CD4-positive, alpha-beta T cell treated with Interferon alpha-2 for 1 hour (primary cell): ENCODE measurements around the gene VN1R4.
"Not testable (repeated sequence)": the region's sequence is repeated elsewhere in the genome, so short reads cannot be mapped to it uniquely, and the experiment has no call there.

Experiments used
- DNase-seq, 2 donors: peaks; one replicate each; pipeline ENCODE4 v3.0.0-alpha.2; 2020 to 2022

VN1R4 gene, protein sequence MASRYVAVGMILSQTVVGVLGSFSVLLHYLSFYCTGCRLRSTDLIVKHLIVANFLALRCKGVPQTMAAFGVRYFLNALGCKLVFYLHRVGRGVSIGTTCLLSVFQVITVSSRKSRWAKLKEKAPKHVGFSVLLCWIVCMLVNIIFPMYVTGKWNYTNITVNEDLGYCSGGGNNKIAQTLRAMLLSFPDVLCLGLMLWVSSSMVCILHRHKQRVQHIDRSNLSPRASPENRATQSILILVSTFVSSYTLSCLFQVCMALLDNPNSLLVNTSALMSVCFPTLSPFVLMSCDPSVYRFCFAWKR

DNA sequence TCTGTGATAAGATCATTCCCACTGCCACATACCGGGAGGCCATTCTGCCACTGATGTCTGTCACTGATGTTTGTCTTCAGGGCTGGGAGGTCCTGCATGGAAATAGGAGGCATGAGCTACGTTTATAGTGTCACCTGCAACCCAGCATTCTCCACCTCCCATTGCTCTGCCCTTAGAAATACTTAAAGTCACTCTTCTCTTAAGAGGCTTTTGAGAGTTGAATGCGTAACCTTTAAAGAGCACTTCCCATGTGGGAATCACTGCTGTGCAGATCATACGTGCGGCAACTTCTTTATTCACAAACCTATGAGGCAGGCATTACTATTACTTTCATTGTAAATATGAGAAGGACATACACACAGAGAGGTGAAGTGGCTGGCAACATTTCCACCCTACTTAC is at the start of gene VN1R4:
VN1R4 (minus strand) TSS at position 101 of the 400 bp plus-strand sequence; CDS start at position 43, 58 bp downstream.
- not testable (repeated sequence) for DNase-seq

DNA sequence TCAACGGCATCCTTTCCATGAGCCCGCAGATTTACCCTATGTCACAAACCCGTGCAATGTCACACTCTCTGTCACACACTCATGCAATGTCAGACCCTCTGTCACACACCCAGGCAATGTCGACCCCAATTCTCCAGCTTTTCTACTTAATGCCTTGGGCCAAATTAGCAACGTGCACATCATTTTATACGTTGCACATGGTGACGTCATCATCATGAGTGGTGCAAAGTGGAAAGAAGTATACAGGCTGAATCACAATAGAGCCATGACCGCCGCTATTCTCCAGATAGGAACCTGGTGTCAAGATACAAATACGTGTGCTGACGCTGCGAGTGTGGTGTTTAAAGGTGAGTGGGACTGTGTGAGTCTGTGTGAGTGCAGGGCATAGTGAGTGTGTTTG is 44.4 kb upstream of the VN1R4 start:
- no peak for DNase-seq

DNA sequence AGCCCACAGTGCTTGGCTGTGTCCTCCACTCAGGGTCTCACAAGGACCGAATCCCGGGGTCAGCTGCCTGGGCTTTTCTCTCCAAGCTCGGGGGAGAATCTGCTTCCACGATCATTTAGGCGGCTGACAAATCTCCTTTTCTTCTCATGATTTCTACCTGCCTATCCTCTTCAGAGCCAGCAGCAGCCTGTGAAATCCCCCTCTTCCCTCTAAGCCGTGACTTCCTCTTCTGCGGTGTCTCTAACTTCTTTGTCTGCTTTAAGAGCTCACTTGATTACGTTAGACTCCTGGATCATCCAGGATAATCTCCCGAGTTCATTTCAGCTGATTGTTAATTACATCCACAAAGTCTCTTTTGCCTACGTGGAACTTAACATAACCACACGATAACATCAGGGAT is 43.5 kb upstream of the VN1R4 start:
- DNase-seq, result no peak

DNA sequence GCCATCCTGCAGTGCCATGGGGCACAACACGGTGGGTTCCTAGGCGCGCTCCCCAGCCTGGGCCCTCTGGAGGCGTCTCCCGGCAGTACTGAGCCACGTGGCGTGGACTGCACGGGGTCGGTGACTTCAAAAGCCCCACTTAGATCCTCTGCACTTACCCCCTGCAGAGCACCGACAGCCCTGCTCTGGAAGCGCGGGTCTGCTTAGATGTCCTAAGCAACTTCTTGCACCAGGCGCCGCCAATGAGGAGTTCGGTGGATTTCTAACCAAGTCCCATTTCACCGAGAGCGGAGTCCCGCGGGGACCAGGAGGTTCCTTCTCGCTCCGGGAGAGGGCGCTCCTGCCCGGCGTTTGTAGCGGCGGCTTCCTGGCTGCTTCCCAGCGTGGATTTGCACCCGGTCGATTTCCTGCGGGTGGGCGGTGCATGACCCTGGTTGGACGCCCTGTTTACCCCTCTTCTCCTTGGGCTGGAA is 40.9 kb upstream of the VN1R4 start:
- peak in 1 of 2 donors; percentile 16 for DNase-seq

DNA sequence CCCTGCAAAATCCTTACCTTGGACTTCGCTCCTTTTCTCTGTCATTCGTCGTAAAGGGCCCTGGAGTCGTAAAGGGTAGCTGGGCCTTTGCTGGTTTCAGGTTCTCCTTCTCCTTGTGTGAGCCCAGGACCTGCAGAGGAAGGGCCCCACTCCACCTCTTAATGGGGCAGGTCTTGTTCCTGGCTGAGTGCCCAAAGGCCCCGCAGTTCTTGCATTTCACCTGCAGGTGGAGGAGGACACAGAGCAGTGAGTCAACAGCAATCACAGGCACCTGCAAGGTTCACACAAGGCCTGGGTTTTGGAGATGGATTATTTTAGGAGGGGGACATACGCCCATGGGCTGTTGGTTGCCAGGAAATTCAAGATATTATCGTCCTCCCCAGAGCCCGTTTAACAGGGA is 33.8 kb upstream of the VN1R4 start:
- peak in 1 of 2 donors; percentile 11 for DNase-seq

DNA sequence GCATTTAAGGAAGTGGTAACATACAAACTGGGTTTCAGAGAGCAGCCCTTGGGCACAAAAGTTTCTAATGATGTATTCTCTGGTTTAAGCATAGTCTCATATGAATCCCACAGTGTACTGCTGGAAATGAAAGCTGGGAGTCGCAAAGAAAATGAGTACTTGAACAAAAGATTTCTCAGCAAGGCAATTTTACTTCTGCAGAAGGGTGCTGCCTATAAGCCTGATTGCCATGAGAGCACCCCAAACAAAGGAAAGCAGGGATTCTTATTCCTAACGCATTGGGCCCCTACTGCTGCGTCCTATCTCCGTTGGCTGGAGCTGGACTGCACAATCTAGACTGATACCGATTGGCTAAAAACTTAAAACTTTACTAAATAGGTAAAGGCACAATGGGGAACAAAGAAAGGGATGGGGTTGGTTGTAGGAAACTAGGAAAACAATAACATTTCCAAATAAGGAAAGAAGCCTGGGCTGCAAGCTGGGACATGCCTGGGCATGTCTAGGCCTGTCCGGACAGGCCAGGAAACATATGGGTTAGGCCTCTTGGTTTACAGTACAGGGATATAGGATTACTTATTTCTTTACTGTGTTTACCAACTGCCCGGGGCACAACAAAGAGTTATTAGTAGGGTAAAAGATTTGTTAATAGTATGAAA is 27.4 kb upstream of the VN1R4 start:
- DNase-seq, result no peak

DNA sequence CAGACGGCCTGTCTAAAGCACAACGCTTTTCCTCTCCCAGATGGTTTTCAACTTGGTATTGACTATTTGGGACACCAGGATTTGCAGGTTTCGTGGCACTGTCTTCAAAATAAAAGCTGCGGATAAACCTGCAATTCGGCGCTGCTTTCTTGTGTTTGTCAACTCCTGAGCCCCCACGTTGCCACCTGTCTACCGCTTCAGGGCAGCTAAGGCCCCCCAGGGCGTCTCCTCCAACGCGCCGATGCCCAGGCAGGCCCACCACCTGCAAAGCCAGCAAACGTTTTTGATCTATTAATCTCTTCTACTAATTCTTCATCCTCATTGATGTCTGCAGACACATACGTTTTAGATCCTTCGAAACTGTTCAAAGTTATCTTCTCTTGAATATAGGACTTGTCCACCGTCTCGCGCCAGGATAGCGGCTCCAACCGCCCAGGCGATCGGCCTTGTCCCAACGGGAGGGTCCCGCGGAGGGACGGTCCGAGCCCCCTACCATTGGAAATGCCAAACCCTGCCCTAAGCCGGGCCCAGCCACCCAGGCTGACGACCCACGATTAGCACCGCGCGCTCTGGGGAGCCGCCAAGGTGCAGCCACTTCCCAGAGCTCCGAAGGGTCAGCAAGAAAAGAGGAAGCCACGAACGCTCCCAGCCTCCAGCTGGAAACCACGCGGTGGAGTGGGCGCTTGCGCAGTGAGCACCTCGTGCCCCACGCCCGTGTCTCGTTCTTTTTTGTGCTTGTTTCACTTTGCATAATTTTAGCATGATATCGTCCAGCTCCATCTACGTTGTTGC is 23.4 kb upstream of the VN1R4 start:
- no peak for DNase-seq

DNA sequence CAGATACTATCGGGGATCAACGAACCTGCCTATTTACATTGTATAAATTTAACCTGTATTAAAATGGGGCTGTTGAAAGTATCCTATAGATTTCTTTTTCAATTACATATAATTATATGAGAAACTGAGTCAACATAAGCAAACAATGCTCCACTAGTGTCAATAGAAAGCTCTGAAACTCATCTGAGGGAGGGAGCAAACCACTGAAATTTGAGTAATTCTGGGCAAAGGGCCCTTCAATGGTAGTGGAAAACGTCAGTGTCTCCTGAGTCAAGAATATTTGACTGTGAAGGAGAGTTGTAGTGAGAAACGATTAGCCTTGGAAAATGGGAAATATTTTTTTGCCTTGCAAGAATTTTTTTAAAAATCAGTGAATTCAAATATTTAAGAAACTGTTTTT is 17.6 kb upstream of the VN1R4 start:
- no peak for DNase-seq

DNA sequence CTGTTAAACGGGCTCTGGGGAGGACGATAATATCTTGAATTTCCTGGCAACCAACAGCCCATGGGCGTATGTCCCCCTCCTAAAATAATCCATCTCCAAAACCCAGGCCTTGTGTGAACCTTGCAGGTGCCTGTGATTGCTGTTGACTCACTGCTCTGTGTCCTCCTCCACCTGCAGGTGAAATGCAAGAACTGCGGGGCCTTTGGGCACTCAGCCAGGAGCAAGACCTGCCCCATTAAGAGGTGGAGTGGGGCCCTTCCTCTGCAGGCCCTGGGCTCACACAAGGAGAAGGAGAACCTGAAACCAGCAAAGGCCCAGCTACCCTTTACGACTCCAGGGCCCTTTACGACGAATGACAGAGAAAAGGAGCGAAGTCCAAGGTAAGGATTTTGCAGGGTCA is 14.4 kb upstream of the VN1R4 start:
- DNase-seq, result peak in 1 of 2 donors; percentile 1

DNA sequence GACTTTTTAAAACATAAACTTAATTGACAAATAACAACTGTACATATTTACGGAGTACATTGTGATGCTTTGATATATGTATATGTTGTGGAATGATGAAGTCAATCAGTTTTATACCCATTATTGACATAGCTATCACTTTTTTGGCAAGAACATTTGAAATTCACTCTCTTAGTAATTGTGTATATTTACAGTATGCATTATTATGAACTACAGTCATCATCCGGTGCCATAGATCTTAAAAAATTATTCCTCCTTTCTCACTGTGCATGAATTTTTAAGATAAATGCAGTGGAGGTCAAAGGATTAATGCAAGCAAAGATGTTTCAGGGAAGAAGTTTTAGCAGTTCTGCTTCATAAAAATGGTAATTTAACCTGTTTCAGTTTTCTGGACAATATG is 8.0 kb upstream of the VN1R4 start:
- DNase-seq, result no peak

DNA sequence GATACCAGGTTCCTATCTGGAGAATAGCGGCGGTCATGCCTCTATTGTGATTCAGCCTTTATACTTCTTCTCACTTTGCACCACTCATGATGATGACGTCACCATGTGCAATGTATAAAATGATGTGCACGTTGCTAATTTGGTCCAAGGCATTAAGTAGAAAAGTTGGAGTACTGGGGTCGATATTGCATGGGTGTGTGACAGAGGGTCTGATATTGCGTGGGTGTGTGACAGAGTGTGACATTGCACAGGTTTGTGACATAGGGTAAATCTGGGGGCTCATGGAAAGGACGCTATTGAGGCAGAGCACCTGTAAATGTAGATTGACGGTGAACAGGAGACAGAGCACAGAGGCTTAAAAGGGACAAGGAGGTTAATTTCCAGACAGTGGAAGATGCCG is 4.5 kb upstream of the VN1R4 start:
- DNase-seq, result no peak

DNA sequence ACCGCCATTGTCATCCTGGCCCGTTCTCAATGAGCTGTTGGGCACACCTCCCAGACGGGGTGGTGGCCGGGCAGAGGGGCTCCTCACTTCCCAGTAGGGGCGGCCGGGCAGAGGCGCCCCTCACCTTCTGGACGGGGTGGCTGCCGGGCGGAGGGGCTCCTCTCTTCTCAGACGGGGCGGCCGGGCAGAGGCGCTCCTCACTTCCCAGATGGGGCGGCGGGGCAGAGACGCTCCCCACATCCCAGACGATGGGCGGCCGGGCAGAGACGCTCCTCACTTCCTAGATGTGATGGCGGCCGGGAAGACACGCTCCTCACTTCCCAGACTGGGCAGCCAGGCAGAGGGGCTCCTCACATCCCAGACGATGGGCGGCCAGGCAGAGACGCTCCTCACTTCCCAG is 2.3 kb upstream of the VN1R4 start:
- not testable (repeated sequence) for DNase-seq

DNA sequence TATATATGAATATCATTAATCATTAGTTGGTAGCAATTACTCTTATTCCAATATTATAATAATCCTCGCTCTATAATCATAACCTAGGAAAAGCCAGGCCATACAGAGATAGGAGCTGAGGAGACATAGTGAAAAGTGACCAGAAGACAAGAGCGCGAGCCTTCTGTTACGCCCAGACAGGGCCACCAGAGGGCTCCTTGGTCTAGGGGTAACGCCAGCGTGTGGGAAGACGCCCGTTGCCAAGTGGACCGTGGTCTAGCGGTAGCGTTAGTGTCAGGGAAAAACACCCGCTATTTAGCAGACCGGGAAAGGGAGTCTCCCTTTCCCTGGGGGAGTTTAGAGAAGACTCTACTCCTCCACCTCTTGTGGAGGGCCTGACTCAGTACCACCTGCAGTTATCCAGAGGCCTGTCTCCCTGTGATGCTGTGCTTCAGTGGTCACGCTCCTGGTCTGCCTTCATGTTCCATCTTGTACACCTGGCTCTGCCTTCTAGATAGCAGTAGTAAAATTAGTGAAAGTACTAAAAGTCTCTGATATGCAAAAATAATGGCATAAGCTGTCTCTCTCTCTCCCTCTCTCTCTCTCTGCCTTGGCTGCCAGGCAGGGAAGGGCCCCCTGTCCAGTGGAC is 9.7 kb downstream of the VN1R4 start, which contains the start of gene VN1R2:
VN1R2 (plus strand) TSS at position 578 of the 628 bp plus-strand sequence. CDS start 84 bp downstream, outside the sequence.
- not testable (repeated sequence) for DNase-seq

DNA sequence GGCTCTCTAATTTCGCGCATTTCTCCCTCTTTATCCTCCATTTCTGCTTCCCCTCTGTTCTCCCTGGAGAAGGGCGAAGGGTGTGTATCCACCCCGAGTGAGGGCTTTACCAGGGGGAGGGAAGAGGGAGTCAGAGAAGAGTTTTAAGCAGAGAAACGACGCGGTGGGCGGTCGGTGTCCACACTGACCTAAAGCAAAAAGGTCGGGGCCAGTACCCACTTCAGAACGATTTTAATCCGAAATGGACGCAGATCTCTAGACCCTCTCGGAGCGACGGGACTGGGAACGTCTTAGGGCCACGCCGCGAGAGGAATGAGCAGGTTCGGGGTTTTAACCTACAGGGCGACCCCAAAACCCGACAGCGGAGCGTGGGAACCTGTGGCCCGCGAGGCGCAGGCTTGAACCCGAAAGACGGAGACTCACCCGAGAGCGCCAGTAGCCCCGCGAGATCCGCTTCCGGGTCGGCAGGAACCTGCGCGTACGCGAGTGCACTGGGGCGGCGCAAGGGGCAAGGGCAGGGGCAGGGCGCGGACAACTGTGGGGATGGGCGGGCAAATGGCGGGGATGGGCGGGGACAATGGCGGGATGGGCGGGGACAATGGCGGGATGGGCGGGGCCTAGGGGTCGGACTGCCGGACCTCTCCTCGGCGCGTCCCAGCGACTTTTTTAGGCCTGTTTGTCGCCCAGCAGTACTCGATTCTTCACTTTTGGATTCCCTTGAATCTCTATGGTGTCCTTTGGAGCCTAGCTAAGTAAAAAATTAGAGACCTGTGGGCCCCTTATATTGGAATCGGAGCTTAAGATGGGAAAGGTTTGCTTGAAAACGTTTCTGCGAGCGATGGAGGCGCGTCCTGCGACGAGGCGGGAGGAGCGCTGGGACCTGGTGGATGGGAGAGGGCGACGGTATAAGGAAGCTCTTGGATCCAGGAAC is 12.8 kb downstream of the VN1R4 start, which contains the start of gene ZNF677:
ZNF677 (minus strand) TSS at position 463 of the 931 bp plus-strand sequence. CDS start 3,323 bp downstream, outside the sequence.
- peak; percentile 85 to 87 for DNase-seq

DNA sequence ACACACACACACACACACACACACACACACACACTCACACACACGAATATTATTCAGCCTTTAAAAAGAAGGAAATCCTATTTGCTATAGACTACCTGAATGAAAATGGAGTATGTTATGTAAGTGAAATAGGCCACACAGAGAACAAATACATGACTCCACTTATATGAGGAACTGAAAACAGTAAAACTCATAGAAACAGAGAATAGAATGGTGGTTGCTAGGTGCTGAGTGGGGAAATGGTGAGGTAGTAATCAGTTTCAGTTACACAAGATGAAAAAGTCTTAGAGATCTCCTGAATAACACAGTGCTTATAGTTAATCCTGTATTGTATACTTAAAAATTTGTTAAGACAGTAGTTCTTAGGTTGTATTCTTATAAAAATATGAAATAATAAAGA is 21.0 kb downstream of the VN1R4 start:
- DNase-seq, result no peak

DNA sequence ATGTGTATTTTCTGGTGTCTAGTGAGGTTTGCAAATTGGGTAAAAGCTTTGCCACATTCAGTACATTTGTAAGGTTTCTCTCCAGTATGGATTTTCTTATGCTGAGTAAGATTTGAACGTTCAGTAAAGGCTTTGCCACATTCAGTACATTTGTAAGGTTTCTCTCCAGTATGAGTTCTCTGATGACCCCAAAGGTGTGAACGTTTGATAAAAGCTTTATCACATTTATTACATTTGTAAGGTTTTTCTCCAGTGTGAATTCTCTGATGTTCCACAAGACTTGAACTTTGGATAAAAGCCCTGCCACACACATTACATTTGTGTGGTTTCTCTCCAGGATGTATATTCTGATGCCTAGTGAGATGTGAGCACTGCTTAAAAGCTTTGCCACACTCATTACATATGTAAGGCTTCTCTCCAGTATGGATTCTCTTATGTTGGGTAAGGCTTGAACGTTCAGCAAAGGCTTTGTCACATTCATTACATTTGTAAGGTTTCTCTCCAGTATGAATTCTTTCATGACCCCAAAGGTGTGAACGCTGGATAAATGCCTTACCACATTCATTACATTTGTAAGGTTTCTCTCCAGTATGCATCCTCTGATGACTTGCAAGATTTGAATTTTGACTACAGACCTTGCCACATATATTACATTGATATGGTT is 30.3 kb downstream of the VN1R4 start:
- DNase-seq, result no peak

DNA sequence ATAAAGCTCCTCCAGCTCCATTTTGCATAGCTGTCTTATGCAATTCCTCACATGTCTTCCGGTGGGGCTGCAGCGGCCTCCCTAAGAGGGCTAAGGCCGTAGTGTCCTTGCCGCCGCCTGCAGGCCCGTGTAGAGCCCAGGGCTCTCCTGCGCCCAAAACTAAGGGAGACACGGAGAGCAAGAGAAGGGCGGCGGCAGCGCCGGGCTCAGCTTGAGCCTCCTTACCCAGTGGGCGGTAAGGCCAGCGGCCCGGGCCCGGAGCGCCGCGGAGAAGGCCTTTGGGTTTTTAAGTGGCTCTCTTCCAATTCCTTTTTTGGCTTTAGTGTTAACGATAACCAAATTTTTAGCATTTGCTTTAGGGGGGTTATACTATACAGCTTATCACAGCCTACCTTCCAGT is 42.9 kb downstream of the VN1R4 start:
- DNase-seq, result no peak

DNA sequence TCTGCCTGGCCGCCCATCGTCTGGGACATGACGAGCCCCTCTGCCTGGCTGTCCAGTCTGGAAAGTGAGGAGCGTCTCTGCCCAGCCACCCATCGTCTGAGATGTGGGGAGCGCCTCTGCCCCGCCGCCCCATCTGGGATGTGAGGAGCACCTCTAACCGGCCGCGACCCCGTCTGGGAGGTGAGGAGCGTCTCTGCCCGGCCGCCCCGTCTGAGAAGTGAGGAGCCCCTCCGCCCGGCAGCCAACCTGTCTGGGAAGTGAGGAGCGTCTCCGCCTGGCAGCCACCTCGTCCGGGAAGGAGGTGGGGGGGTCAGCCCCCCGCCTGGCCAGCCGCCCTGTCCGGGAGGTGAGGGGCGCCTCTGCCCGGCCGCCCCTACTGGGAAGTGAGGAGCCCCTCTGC is 44.8 kb downstream of the VN1R4 start:
- DNase-seq, result not testable (repeated sequence)
